Colon (tissue), 2 donors: Measurements from ENCODE around the gene PTPRN2.
"Not testable (repeated sequence)": the region's sequence is repeated elsewhere in the genome, so short reads cannot be mapped to it uniquely, and the experiment has no call there.

Experiments used
- FAIRE-seq: peaks from 2 replicates; lab custom pipeline; 2012; peaks lifted over from hg19 to GRCh38; lab: Jason Lieb, UNC
- donor health status: control.
- donor health status: control.

PTPRN2 gene

DNA sequence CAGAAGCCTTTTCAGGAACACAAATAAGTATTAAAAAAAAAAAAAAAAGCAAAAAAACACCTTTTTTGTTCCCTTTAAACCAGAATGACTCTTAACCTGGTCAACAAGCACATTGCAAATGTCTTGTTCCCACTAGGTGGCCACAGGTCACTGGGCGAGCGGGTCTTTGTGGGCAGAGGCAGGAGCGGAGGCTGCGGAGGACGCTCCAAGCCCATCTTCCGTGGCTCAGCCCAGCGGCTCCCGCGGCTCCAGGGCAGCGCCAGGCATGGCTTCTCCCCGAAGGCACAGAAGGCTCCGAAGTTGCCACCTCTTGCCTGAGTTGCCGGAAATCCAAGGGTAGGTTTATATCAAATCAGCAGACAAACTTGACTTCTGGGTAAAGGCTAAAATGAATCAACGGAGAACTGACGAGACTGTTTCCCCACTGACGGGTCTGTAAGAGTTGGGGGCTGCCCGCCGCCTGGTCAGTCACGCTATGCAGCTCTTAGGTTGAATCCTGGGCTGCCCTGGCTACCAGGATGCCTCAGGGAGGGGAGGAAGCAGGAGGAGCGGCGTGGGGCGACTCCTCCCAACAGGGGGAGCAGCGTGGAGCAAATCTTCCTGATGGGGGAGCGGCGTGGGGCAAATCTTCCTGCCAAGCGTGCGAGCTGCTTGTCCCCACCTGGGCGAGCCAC, 144.5 kb downstream of the PTPRN2 start:
- FAIRE-seq, result no peak

- no peak for FAIRE-seq
Observed at GRCh38 chr7:158442260-158442659, 145.4 kb downstream of the PTPRN2 start.

DNA sequence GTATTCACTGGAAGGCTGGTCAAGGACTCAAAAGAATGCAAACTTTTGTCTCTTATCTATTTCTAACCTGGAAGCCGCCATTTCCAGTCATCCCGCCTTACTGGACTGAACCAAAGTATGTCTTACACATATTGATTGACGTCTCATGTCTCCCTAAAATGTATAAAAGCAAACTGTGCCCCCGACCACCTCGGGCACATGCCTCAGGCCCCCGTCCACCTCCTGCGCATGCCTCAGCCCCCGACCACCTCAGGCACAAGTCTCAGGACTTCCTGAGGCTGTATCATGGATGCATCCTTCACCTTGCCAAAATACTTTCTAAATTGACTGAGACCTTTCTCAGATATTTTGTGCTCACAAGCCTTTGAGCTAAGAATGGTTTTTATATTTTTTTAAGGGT, 148.6 kb downstream of the PTPRN2 start:
- FAIRE-seq, result no peak

DNA sequence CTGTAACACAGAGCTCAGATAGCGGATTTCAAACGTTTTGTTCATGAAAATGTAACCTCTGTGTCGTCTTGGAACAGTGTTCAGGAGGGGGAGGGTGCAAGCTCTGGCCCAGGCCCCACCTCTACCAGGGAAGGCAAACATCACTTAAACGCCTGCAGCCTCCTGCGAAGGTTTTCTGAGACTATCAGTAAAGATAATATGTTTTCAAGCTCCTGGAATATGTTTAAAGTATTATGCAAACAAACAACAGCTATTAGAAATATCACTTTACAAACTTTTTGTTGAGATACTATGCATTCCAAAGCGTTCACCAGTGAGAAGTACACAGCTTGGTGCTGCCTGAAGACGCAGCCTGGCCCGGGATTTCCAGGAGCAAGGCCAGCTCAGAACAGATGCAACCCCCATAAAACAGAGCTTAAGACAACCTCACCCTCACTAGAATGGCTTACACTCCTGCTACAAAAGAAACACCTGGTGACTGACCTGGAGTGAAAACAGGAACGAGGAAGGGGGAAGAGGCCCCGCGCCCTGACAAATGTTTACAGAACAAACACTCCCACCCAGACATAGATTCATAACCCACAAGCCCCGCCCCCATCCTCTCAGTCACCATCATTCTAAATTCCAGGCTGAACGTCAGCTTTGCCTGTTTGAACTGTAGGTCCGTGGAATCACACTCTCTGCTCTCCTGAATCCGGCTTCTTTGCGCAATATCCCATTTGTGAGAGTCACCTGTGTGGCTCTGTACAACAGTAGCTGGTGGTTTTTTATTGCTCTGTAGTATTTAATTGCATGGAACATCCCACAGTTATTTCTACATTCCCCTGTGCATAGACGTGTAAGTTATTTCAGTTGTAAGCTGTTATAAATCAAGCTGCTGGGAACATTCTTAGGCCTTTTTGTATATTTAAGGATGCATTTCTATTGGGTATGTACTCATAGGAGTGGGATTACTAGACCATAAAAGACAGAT, 155.0 kb downstream of the PTPRN2 start:
- FAIRE-seq, result no peak

DNA sequence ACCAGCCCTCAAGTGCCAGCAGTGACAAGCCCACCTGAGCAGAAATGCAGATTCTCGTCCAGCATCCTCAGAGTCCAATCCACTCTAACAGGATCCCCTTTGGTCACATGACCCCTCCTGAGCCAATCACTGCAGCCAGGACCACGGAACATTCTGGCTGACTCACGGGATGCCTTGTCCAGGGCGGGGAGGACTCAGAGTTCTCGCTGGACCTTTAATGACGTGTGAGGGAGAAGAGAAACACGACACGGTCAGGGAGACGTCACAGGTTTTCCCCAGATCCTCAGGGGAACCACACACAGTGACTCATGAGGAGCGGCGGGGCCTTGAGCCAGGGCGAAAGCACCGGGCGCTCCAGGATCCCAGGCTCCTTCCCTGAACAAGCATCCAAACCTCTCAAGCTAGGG, 155.7 kb downstream of the PTPRN2 start:
- no peak for FAIRE-seq

DNA sequence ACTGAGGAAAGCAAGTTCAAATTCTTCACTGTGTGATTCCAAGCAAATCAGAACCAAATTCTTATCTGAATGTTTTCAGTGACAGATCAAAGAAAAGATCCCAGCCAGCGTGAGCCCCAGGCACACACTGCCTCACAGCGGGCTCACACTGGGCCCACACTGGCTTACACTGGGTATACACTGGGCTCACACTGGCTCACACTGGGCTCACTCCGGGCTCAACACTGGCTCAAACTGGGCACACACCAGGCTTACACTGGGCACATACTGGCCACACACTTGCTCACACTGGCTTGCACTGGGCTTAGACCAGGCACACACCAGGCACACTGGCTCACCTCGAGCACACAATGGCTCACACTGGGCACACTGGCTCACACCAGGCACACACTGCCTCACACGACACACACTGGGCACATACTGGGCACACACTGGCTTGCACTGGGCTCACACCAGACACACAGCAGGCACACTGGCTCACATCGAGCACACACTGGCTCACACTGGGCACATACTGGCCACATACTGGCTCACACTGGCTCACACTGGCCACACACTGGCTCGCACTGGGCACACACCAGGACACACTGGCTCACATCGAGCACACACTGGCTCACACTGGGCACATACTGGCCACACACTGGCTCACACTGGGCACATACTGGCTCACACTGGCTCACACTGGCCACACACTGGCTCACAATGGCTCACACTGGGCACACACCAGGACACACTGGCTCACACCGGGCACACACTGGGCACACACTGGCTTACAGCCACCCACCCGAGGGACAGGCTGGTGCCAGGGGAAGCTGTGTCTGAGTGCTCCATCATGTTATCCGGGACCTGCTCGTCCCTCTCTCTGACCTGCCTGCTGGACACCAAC, 156.3 kb downstream of the PTPRN2 start:
- FAIRE-seq, result no peak

GRCh38 chr7:158430308-158431034, 157.2 kb downstream of the PTPRN2 start:
- no peak for FAIRE-seq

DNA sequence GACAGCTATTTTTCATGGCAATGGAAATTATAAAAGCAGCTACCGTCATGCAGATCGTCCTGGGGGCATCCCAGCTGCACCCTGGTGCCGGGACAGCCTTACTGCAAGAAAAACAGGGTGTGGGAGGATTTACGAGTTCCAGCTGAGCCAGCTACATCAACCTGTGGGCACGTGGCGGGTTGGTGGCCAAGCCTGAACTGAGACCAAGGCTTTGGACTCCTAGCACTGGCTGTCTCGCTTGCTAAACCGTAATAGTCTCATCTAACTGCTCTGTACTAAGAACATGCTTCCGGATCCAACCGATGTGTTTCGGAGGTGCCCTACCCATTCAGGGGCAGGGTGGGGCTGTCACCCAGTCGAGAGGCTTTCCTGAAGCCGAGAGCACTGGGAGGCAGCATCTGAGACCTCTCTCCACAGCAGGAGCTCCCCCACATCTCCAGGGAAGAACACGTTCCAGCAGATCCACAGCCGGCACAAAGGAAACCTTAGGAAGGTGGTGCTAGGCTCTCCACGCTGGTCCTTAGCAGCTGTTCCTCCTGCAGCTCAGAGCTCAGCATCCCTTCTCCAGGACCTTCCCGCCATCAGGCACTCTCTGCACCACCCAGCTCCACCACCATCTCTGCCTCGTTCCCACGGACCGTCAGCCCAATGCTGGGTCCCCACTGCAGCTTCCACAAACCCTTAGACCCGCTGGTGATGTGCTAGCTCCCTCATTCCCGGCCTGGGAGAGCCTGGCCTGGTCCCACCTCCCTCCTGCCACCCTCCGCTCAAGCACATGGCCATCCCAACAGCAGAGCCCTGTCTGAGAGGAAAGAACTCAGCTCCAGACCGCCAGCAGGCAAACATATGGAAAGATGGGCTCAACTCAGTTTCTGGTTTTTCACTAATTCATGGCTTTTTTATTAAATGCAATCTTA, 158.5 kb downstream of the PTPRN2 start:
- no peak for FAIRE-seq

- no peak for FAIRE-seq
Observed at GRCh38 chr7:158428131-158428836, 159.3 kb downstream of the PTPRN2 start.

GRCh38 chr7:158425676-158426075, 161.9 kb downstream of the PTPRN2 start:
- not testable (repeated sequence) for FAIRE-seq

- no peak for FAIRE-seq
Observed at GRCh38 chr7:158424531-158424930, 163.1 kb downstream of the PTPRN2 start.

- no peak for FAIRE-seq
Observed at GRCh38 chr7:158424011-158424410, 163.6 kb downstream of the PTPRN2 start.

GRCh38 chr7:158422887-158423560, 164.6 kb downstream of the PTPRN2 start:
- no peak for FAIRE-seq

GRCh38 chr7:158422196-158422886, 165.3 kb downstream of the PTPRN2 start:
- FAIRE-seq, result no peak

- no peak for FAIRE-seq
Observed at GRCh38 chr7:158421361-158421760, 166.3 kb downstream of the PTPRN2 start.

DNA sequence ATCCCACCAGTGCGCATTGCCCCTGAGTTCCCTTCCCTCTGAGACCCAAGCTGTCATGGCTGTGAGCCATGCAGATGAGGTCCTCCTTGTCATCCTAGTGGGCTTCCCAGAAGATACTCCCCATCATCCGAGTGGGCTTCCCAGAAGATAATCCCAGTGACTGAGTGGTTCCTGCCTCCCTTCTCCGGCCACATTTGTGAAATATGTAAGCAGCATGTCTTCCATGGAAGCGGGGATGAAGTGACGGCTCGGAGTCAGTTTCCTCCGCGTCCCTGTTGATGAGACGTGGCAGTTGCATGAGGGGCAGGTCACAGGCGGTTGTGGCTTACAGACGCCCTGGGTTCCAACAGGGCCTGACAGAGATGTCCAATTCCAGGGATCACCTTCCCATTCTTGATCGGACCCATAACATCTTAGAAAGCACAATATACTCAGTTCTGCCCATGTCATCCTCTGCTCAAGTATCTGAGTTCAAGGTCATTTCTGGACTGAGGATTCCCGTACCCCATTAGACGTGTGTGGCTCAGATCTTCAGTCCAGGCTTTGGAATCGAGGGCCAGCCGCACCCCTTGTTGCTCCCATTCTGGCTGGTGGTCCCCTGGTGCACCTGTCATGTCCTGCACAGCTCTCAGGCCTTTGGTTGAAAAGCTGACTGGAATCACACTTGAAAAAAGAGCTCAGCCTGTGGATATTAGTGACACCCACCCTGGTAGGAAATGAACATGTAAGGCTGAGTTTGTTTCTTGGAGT, 166.9 kb downstream of the PTPRN2 start:
- FAIRE-seq, result no peak

- FAIRE-seq, result no peak
Observed at GRCh38 chr7:158419238-158419785, 168.3 kb downstream of the PTPRN2 start.

DNA sequence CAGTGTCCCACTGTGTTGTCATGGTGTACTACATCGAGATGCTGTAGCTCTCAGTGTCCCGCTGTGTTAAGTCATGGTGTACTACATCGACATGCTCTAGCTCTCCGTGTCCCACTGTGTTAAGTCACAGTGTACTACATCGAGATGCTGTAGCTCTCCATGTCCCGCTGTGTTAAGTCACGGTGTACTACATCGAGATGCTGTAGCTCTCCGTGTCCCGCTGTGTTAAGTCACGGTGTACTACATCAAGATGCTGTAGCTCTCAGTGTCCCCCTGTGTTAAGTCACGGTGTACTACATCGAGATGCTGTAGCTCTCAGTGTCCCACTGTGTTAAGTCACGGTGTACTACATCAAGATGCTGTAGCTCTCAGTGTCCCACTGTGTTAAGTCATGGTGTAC, 169.2 kb downstream of the PTPRN2 start:
- not testable (repeated sequence) for FAIRE-seq
